Measurements from ENCODE around the gene GRAMD2B.
"Not testable (repeated sequence)": the region's sequence is repeated elsewhere in the genome, so short reads cannot be mapped to it uniquely, and the experiment has no call there.

GRAMD2B gene

GRCh38 chr5:126413856-126414255 lies 9.4 kb upstream of the GRAMD2B start:
- DNase-seq = no peak

DNA sequence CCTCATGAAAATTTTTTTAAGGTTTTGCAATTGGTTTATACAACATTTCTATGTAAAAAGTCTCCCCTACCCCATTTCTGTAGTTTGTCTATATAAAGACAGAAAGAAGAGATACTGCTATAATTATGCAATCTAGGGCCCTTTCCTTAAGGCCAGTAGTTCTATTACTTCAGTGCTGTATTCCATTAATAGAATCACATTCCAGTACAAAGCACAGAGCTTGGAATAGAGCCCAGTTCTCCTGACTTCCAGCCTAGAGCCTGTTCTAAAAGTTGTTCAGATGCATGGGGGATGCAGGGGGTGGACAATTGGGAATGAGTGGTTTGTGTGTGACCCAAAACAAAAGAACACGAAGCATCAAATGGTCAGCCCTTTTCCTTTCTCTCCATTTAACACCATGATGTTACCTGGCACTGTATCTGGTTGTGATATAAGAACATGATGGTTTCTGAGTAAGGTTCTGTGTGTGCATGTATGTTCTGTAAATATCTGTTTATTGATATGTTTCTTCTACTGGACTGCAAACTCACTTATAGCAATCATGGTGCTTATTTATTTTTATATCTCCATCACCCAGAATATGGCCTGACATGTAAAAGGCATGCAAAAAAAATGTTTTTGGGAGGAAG lies 8.2 kb upstream of the GRAMD2B start:
- DNase-seq = no peak

GRCh38 chr5:126415789-126416188 lies 7.4 kb upstream of the GRAMD2B start:
- DNase-seq = no peak

DNA sequence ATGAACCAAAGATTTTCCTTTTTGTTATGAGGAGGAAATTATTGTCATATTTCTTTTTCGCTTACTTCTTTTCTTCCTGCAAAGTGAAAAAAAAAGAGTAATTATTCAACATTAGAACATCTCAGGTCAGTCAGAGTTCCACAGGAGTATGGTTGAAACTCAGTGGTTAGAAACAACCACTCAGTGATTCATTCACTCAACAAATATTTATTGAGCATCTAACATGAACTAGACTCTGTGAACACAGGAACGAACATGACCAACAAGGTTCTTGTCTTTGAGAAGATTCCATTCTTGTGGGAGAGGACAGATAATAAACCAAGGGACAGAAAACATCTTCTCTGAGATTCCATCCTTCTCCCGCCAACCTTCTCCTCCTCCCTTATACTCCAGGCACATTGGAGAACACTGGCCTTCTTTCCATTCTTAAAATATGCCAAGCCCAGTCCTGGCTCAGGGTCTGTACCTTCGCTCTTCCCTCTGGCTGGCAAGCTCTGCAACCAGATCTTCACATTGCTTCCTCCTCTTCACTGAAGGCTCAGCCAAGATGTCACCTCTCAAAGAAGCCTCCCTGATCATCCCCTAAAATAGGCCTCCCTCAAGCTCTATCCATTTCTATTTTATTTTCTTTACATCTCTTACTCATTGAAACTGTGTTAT lies 6.8 kb upstream of the GRAMD2B start:
- DNase-seq = no peak

DNA sequence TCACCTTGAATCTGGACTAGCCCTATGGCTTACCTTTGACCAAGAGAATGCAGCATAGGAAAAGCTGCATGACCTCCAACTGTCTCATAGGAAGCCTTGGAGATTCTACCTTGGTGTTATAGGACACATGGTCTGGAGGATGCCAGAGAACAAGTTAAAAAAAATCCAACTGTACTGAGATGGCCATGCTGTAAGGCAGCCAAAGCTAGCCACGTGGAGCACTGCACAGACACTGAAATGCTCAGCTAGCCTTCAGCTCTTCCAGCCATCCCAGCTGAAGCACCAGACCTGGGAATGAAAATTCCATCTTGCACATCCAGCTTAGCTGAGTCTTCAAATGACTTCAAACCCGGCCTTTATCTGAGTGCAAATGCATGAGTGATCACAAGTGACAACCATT lies 6.0 kb upstream of the GRAMD2B start:
- DNase-seq = no peak

DNA sequence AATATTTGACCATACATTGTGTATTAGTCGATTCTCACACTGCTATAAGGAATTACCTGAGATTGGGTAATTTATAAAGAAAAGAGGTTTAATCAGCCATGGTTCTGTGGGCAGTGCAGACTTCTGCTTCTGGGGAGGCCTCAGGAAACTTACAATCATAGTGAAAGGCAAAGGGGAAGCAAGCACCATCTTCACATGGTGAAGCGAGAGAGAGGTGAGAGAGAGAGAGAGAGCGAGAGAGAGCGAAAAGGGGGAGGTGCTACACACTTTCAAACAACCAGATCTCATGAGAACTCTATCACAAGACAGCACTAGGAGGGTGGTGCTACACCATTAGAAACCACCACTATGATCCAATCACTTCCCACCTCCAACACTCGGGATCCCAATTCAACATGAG lies 4.1 kb upstream of the GRAMD2B start:
- no peak for DNase-seq

DNA sequence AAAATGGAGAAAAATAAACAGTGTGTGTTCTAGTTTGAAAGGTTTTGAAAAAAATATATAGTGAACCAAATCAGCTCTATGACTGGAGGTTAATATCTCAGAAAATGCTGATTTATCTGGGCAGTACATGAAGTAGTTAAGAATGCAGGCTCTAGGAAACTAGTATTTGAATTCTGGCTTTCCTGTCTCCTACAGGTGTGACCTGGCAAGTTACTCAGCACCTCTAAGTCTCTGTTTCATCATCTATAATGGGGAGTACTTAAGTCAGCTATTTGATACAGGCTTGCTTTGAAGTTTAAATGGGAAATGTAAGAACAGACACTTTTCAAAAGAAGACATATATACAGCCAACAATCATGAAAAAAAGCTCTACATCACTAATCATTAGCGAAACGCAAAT lies 5.2 kb downstream of the GRAMD2B start:
- DNase-seq = no peak

DNA sequence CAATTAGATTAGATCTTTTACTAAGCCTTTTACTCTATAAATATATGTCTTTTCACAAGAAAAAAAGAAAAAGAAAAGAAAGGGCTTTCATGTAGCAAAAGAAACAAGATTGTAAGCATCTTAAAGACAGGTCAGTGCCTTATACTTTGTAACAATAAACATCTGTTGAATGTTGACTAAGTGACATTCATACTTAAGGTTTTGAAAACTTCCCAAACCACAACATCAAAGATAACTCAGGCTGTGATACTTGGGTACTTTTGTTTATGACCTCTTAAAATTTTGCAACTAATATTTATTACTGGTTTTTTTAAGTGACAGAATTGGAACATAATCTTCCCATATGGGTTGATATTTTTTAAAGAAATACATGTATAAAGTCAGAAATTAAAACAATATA lies 7.4 kb downstream of the GRAMD2B start:
- no peak for DNase-seq

DNA sequence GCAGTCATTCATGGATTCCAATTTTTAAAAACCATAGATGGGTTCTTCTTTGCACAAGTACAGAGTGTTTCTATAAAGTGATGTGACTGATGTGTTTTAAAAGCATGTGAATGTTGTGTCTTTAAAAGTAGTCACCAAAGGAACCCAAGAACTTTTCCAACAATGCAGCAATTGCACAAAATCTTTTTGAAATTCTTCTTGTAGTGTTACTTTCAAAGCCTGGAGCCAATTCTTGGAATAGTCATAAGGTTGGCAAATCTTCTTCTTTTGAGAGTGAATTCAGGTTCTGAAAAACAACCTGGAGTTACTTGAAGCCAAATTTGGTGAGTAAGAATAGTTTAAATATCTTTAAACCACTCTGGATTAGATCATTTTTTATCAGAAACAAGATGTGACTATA lies 10.5 kb downstream of the GRAMD2B start:
- DNase-seq = no peak

- DNase-seq = no peak
Measured at GRCh38 chr5:126435261-126435660, 12.1 kb downstream of the GRAMD2B start.

- DNase-seq = no peak
Measured at GRCh38 chr5:126435714-126436113, 12.5 kb downstream of the GRAMD2B start.

GRCh38 chr5:126437721-126438120 lies 14.5 kb downstream of the GRAMD2B start:
- no peak for DNase-seq

GRCh38 chr5:126438267-126438666 lies 15.1 kb downstream of the GRAMD2B start:
- no peak for DNase-seq

DNA sequence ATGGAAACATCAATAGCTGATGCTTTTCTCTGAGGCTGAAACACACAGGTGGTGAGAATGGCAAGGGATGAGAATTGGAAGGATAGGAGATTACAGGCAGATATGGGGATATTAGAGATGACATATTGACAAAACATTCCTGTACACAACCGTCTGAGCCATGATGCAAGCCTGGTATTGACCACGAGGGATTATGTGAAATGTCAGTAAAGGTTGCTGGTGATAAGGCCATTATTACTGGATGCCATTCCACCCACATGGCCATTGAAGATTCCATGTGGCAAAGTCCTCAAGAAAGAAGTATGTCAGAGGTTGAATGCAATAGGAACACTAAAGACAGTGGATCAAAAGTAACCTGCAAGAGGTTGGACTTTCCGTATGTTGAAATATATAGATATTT lies 15.7 kb downstream of the GRAMD2B start:
- DNase-seq = no peak

DNA sequence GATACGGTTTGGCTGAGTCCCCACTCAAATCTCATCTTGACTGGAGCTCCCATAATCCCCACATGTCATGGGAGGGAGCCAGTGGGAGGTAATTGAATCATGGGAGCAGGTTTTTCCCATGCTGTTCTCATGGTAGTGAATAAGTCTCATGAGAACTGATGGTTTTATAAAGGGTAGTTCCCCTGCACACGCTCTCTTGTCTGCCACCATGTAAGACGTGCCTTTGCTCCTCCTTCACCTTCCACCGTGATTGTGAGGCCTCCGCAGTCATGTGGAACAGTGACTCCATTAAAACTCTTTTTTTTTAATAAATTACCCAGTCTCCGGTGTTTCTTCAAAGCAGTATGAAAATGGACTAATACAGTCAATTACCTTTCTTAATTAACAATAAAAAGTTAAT lies 16.5 kb downstream of the GRAMD2B start:
- not testable (repeated sequence) for DNase-seq

DNA sequence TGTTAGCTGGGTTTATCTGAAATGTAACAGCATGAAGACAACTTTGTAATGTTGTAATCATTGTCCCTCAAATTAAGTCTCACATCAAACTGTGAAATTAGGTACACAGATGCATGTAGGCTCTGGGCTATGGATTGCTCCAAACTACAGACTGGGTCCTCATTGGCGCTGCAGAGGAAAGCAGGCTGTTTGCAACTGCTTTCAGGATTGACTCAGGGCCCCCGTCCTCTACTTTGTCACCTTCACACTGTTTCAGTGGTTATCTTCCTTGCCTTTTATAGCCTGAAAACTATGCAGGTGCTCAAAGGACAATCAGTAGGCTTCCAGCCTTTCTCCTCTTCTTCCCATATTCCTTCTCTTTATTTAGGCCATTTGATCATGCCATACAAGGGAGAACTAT lies 18.0 kb downstream of the GRAMD2B start:
- no peak for DNase-seq

DNA sequence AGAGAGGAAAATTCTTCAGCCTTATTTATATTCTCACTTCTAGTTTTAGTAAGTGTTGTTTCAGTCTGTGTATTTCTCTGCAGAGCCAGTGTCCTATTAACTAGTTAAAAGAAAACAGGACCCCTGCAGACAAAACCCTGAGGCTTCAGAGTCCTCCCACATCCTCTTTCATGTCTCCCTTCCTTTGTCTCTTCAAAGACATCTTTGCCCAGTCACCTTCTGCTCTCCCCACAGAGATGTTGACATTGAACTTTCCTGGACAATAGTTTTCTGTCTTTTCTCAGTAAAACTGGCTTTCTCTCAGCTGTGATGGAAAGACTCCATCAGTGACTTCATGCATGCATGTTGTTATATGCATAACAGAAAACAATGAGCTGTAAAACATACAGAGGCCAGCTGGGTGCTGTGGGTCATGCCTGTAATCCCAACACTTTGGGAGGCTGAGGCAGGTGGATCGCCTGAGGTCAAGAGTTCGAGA lies 20.2 kb downstream of the GRAMD2B start:
- no peak for DNase-seq

- no peak for DNase-seq
Measured at GRCh38 chr5:126444137-126444536, 20.9 kb downstream of the GRAMD2B start.

GRCh38 chr5:126445502-126446174 lies 22.4 kb downstream of the GRAMD2B start:
- no peak for DNase-seq

GRCh38 chr5:126446498-126447224 lies 23.5 kb downstream of the GRAMD2B start:
- peak; percentile 65 for DNase-seq

DNA sequence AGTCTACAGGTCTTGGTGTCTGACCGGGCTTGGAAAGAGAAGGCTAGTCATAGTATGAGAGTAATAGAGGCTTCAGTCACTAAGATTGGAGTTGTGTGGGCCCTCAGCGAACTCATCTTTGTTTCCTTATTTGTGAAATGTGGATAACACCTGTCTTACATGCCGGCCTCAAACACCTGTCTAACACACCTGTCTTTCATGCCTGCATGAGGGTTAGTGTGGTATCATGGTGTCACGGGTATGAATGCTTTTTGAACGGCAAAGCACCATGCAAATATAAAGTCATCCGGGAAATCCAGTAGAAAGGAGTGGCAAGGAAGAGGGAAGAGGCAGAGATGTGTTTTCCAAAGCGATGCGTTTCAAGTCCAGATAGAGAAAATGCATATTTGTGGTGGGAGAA lies 25.5 kb downstream of the GRAMD2B start:
- no peak for DNase-seq

- peak; percentile 72 for DNase-seq
Measured at GRCh38 chr5:126449751-126450271, 26.6 kb downstream of the GRAMD2B start.

GRCh38 chr5:126450346-126450745 lies 27.1 kb downstream of the GRAMD2B start:
- DNase-seq = no peak

All from stimulated activated CD8-positive, alpha-beta memory T cell treated with anti-CD3 and anti-CD28 coated beads, Interleukin-4, amount 100 ng/mL, for 48 hours (primary cell).